ENCODE results near the gene SCARB1.

DNA sequence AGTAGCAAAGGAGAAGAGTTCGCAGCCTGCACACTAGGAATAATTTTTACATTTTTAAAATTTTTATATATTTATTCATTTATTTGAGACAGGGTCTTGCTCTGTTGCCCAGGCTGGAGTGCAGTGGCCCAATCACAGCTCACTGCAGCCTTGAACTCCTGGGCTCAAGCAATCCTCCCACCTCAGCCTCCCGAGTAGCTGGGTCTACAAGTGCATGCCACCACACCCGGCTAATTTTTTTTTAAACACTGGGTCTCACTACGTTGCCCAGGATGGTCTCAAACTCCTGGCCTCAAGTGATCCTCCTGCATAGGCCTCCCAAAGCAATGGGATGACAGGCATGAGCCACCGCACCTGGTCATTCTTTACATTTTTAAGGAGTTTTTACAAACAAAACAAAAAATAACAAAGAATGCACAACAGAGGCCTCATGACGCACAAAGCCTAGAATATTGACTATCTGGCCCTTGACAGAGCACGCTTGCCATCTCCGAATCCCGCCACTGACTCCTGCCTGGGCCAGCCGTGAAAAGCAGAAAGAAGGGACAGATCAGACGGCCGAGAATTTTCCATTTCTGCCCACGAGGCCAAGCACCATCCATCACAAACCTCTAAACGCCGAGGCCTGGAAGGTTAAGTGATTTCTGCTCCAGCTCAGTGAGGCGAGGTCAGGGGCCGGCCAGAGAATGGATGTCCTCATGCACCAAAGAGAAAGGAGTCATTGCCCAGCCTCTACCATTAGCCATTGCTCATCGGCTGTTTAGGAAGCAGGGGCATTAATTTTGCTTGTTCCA is 120.0 kb downstream of the SCARB1 start:
- TF ChIP-seq CTCF (conservative IDR thresholded peaks at IDR 0.05; ENCODE audit: low read depth in 2 of 2): no peak
- TF ChIP-seq EZH2phosphoT487 (IDR thresholded peaks at IDR 0.05; ENCODE audit: unreplicated experiment): no peak
- TF ChIP-seq POLR2AphosphoS5 (IDR thresholded peaks at IDR 0.05; ENCODE audit: low read depth): no peak
- TF ChIP-seq CREB1 (CRISPR knock-in tag; IDR thresholded peaks at IDR 0.05; ENCODE audit: low read depth): no peak
- no peak for TF ChIP-seq ZNF114 (CRISPR knock-in tag; IDR thresholded peaks at IDR 0.05)
- TF ChIP-seq NANOG (IDR thresholded peaks at IDR 0.05; ENCODE audit: borderline replicate concordance): no peak
- no peak for TF ChIP-seq EZH2 (IDR thresholded peaks at IDR 0.05; ENCODE audit: low read depth, unreplicated experiment)
- TF ChIP-seq STAT1 (IDR thresholded peaks at IDR 0.05; ENCODE audit: unreplicated experiment): no peak
- TF ChIP-seq JUNB (IDR thresholded peaks at IDR 0.05; ENCODE audit: unreplicated experiment): no peak

All from GM23338 (cell line).